ENCODE data around the gene NDFIP1.
"Not testable (repeated sequence)": the region's sequence is repeated elsewhere in the genome, so short reads cannot be mapped to it uniquely, and the experiment has no call there.

NDFIP1 gene

GRCh38 chr5:142156839-142157463 lies 48.4 kb downstream of the NDFIP1 start:
- no peak for DNase-seq

- DNase-seq = no peak
These were observed 50.8 kb downstream of the NDFIP1 start for GRCh38 chr5:142159354-142159753.

GRCh38 chr5:142164315-142164714 lies 55.7 kb downstream of the NDFIP1 start:
- DNase-seq = no peak

GRCh38 chr5:142166754-142167153 lies 58.2 kb downstream of the NDFIP1 start:
- no peak for DNase-seq

- DNase-seq = no peak
These were observed 58.9 kb downstream of the NDFIP1 start for GRCh38 chr5:142167458-142167857.

- DNase-seq = no peak
These were observed 59.8 kb downstream of the NDFIP1 start for GRCh38 chr5:142168365-142168764.

- no peak for DNase-seq
These were observed 61.8 kb downstream of the NDFIP1 start for GRCh38 chr5:142170254-142170953.

GRCh38 chr5:142171270-142171669 lies 62.7 kb downstream of the NDFIP1 start:
- no peak for DNase-seq

- no peak for DNase-seq
These were observed 66.5 kb downstream of the NDFIP1 start for GRCh38 chr5:142175039-142175438.

- DNase-seq = no peak
These were observed 67.0 kb downstream of the NDFIP1 start for GRCh38 chr5:142175461-142176142.

- no peak for DNase-seq
These were observed 67.7 kb downstream of the NDFIP1 start for GRCh38 chr5:142176255-142176654.

GRCh38 chr5:142178651-142179050 lies 70.1 kb downstream of the NDFIP1 start:
- DNase-seq = no peak

GRCh38 chr5:142179776-142180387 lies 71.3 kb downstream of the NDFIP1 start:
- DNase-seq = no peak

GRCh38 chr5:142181096-142181495 lies 72.5 kb downstream of the NDFIP1 start:
- no peak for DNase-seq

- DNase-seq = no peak
These were observed 73.1 kb downstream of the NDFIP1 start for GRCh38 chr5:142181547-142182163.

GRCh38 chr5:142182840-142183239 lies 74.3 kb downstream of the NDFIP1 start:
- no peak for DNase-seq

- DNase-seq = no peak
These were observed 75.0 kb downstream of the NDFIP1 start for GRCh38 chr5:142183561-142183960.

GRCh38 chr5:142184988-142185387 lies 76.4 kb downstream of the NDFIP1 start:
- DNase-seq = peak; percentile 39

- no peak for DNase-seq
These were observed 77.9 kb downstream of the NDFIP1 start for GRCh38 chr5:142186514-142186856.

- no peak for DNase-seq
These were observed 78.4 kb downstream of the NDFIP1 start for GRCh38 chr5:142186857-142187594.

GRCh38 chr5:142188691-142189090 lies 80.1 kb downstream of the NDFIP1 start:
- not testable (repeated sequence) for DNase-seq

GRCh38 chr5:142189813-142190212 lies 81.2 kb downstream of the NDFIP1 start:
- peak; percentile 31 for DNase-seq

GRCh38 chr5:142191776-142192175 lies 83.2 kb downstream of the NDFIP1 start:
- no peak for DNase-seq
